ENCODE measurements around the gene GMEB1.

Gene GMEB1

GRCh38 chr1:28703629-28704028 lies 35.0 kb downstream of the GMEB1 start:
- no peak for TF ChIP-seq SIN3A (IDR thresholded peaks at IDR 0.05; ENCODE audit: borderline replicate concordance, insufficient read depth, low read length)
- TF ChIP-seq FOXP2 (optimal IDR thresholded peaks at IDR 0.05; ENCODE audit: borderline replicate concordance, extremely low read depth, extremely low read length, insufficient read depth): no peak
- TF ChIP-seq POLR2AphosphoS5 (IDR thresholded peaks at IDR 0.05; ENCODE audit: low read depth, low read length): no peak
- TF ChIP-seq REST (IDR thresholded peaks at IDR 0.05; ENCODE audit: insufficient read depth in 1 of 2, low read depth in 2 of 2, low read length in 2 of 2): no peak

- TF ChIP-seq POLR2AphosphoS5 (IDR thresholded peaks at IDR 0.05; ENCODE audit: low read depth, low read length) (no peak), REST (IDR thresholded peaks at IDR 0.05; ENCODE audit: insufficient read depth in 1 of 2, low read depth in 2 of 2, low read length in 2 of 2) (no peak), FOXP2 (optimal IDR thresholded peaks at IDR 0.05; ENCODE audit: borderline replicate concordance, extremely low read depth, extremely low read length, insufficient read depth) (no peak), SIN3A (IDR thresholded peaks at IDR 0.05; ENCODE audit: borderline replicate concordance, insufficient read depth, low read length) (no peak)
These were observed 47.8 kb downstream of the GMEB1 start for GRCh38 chr1:28716336-28716735.

GRCh38 chr1:28718166-28718565 lies 49.6 kb downstream of the GMEB1 start:
- TF ChIP-seq SIN3A (IDR thresholded peaks at IDR 0.05; ENCODE audit: borderline replicate concordance, insufficient read depth, low read length): no peak
- no peak for TF ChIP-seq POLR2AphosphoS5 (IDR thresholded peaks at IDR 0.05; ENCODE audit: low read depth, low read length)
- TF ChIP-seq TAF1 (IDR thresholded peaks at IDR 0.05; ENCODE audit: borderline replicate concordance, insufficient read depth, low read length): no peak
- TF ChIP-seq FOXP2 (optimal IDR thresholded peaks at IDR 0.05; ENCODE audit: borderline replicate concordance, extremely low read depth, extremely low read length, insufficient read depth): no peak
- TF ChIP-seq REST (IDR thresholded peaks at IDR 0.05; ENCODE audit: insufficient read depth in 1 of 2, low read depth in 2 of 2, low read length in 2 of 2): no peak

- TF ChIP-seq FOXP2 (optimal IDR thresholded peaks at IDR 0.05; ENCODE audit: borderline replicate concordance, extremely low read depth, extremely low read length, insufficient read depth): no peak
- no peak for TF ChIP-seq REST (IDR thresholded peaks at IDR 0.05; ENCODE audit: insufficient read depth in 1 of 2, low read depth in 2 of 2, low read length in 2 of 2)
- no peak for TF ChIP-seq POLR2AphosphoS5 (IDR thresholded peaks at IDR 0.05; ENCODE audit: low read depth, low read length)
These were observed 50.2 kb downstream of the GMEB1 start for GRCh38 chr1:28718586-28719331.

GRCh38 chr1:28719332-28719619 lies 50.7 kb downstream of the GMEB1 start:
- TF ChIP-seq FOXP2 (optimal IDR thresholded peaks at IDR 0.05; ENCODE audit: borderline replicate concordance, extremely low read depth, extremely low read length, insufficient read depth): no peak
- no peak for TF ChIP-seq REST (IDR thresholded peaks at IDR 0.05; ENCODE audit: insufficient read depth in 1 of 2, low read depth in 2 of 2, low read length in 2 of 2)
- TF ChIP-seq SIN3A (IDR thresholded peaks at IDR 0.05; ENCODE audit: borderline replicate concordance, insufficient read depth, low read length): no peak
- TF ChIP-seq POLR2AphosphoS5 (IDR thresholded peaks at IDR 0.05; ENCODE audit: low read depth, low read length): no peak
- TF ChIP-seq TAF1 (IDR thresholded peaks at IDR 0.05; ENCODE audit: borderline replicate concordance, insufficient read depth, low read length): no peak

All from PFSK-1 (cell line).